Neural progenitor cell (in vitro differentiated cells): Measurements from ENCODE around the gene BFSP1. TPM values are rescaled to one million over a fixed set of nuclear protein-coding genes. Genes with fewer than 3 reads are reported as not detected.

Experiments
- DNase-seq: peaks from one replicate; pipeline ENCODE4 v3.0.0-alpha.2; 2016; ENCODE audit warnings: low spot score
- H2AFZ ChIP-seq: fragments of 200-600 bp; sonication (generic); replicated peaks from 2 replicates; pipeline ENCODE4 v1.6.1; 2016; ENCODE audit warnings: antibody characterized with exemption
- H3F3A ChIP-seq: fragments of 200-600 bp; sonication (generic); 2 replicates; pipeline ENCODE4 v1.6.1; 2016; ENCODE audit warnings: antibody characterized with exemption, low read depth
- H3K27ac ChIP-seq: fragments of 200-600 bp; sonication (generic); 2 replicates; pipeline ENCODE4 v1.5.1; 2016; ENCODE audit warnings: mild to moderate bottlenecking
- H3K27me3 ChIP-seq: fragments of 200-600 bp; sonication (generic); 2 replicates; pipeline ENCODE4 v1.6.1; 2016; ENCODE audit warnings: mild to moderate bottlenecking, moderate library complexity
- H3K36me3 ChIP-seq: fragments of 200-600 bp; sonication (generic); 2 replicates; pipeline ENCODE4 v1.5.1; 2016
- H3K4me1 ChIP-seq: fragments of 200-600 bp; sonication (generic); 2 replicates; pipeline ENCODE4 v1.6.1; 2016; ENCODE audit warnings: mixed run types
- H3K4me2 ChIP-seq: fragments of 200-600 bp; sonication (generic); 2 replicates; pipeline ENCODE4 v1.6.1; 2016
- H3K4me3 ChIP-seq: fragments of 200-600 bp; sonication (generic); 2 replicates; pipeline ENCODE4 v1.5.1; 2016
- H3K79me2 ChIP-seq: fragments of 200-600 bp; sonication (generic); 2 replicates; pipeline ENCODE4 v1.6.1; 2016; ENCODE audit warnings: low read depth
- H3K9ac ChIP-seq: fragments of 200-600 bp; sonication (generic); 2 replicates; pipeline ENCODE4 v1.6.1; 2016
- H3K9me3 ChIP-seq: fragments of 200-600 bp; sonication (generic); 2 replicates; pipeline ENCODE4 v1.5.1; 2016; ENCODE audit warnings: low read depth
- H4K20me1 ChIP-seq: fragments of 200-600 bp; sonication (generic); 2 replicates; pipeline ENCODE4 v1.6.1; 2016; ENCODE audit warnings: low read depth
- H3K27ac Mint-ChIP-seq: 3 replicates; pipeline ENCODE4 v1.8.0; 2021; ENCODE audit warnings: mixed read lengths
- H3K27me3 Mint-ChIP-seq: 2 replicates; pipeline ENCODE4 v1.8.0; 2022; ENCODE audit warnings: low read depth, mild to moderate bottlenecking, inconsistent platforms, moderate library complexity, mixed read lengths; ENCODE audit not compliant: insufficient read depth
- H3K36me3 Mint-ChIP-seq: 3 replicates; pipeline ENCODE4 v1.8.0; 2021; ENCODE audit warnings: mixed read lengths
- H3K4me1 Mint-ChIP-seq: 3 replicates; pipeline ENCODE4 v1.8.0; 2021; ENCODE audit warnings: mixed read lengths
- H3K4me3 Mint-ChIP-seq: 3 replicates; pipeline ENCODE4 v1.8.0; 2021; ENCODE audit warnings: mild to moderate bottlenecking, moderate library complexity, mixed read lengths
- H3K9me3 Mint-ChIP-seq: 3 replicates; pipeline ENCODE4 v1.8.0; 2020; ENCODE audit warnings: mixed read lengths
- CTCF ChIP-seq: fragments of 200-600 bp; sonication (generic); IDR thresholded peaks from 2 replicates; pipeline ENCODE4 v1.5.1; 2017; ENCODE audit warnings: antibody characterized with exemption, mild to moderate bottlenecking
- EZH2 ChIP-seq: fragments of 200-600 bp; sonication (generic); IDR thresholded peaks from 2 replicates; pipeline ENCODE4 v1.6.1; 2017; ENCODE audit warnings: antibody characterized with exemption, mild to moderate bottlenecking, moderate library complexity
- EZH2phosphoT487 ChIP-seq: fragments of 200-600 bp; sonication (generic); IDR thresholded peaks from 2 replicates; pipeline ENCODE4 v1.6.1; 2017; ENCODE audit warnings: antibody characterized with exemption
- total RNA-seq: library from RNA; depleted of rRNA; stranded (reverse); fragments of >200 nt; gene quantifications from 2 replicates; pipeline ENCODE4 v1.2.3, GENCODE V29; 2015; ENCODE audit warnings: low replicate concordance

BFSP1 gene
- total RNA-seq, 1 donor from 2014 or later, result not detected

GRCh38 chr20:17500271-17500670 is 30.9 kb downstream of the BFSP1 start:
- Histone ChIP-seq H3K27me3 (peaks cover 4% of the 10 kb centered on the region), H3K79me2 (no peaks in the 10 kb centered on the region), H3K27ac (no peak overlapping the region), H2AFZ (no peak overlapping the region), H3K9ac (no peak overlapping the region), H3K4me2 (no peak overlapping the region), H3F3A (no peaks in the 10 kb centered on the region), H3K9me3 (no peaks in the 10 kb centered on the region), H3K4me3 (no peak overlapping the region), H3K4me1 (no peaks in the 10 kb centered on the region), H3K36me3 (no peaks in the 10 kb centered on the region), H4K20me1 (no peaks in the 10 kb centered on the region)
- Mint-ChIP-seq H3K36me3 (no peaks in the 10 kb centered on the region), H3K4me1 (peaks cover 2% of the 10 kb centered on the region), H3K4me3 (no peak overlapping the region), H3K27ac (no peak overlapping the region), H3K27me3 (peaks cover 14% of the 10 kb centered on the region), H3K9me3 (no peaks in the 10 kb centered on the region)
- TF ChIP-seq EZH2phosphoT487 (no peak), CTCF (no peak), EZH2 (no peak)
- DNase-seq, result no peak

GRCh38 chr20:17499041-17499440 is 32.1 kb downstream of the BFSP1 start:
- H4K20me1 ChIP-seq, result no peaks in the 10 kb centered on the region

GRCh38 chr20:17498641-17499040 is 32.5 kb downstream of the BFSP1 start:
- no peaks in the 10 kb centered on the region for H4K20me1 ChIP-seq
- H3K4me2 ChIP-seq, result no peak overlapping the region
- no peaks in the 10 kb centered on the region for H3K9me3 ChIP-seq
- no peak for DNase-seq
- H3K36me3 Mint-ChIP-seq, result no peaks in the 10 kb centered on the region
- no peaks in the 10 kb centered on the region for H3K4me1 ChIP-seq
- no peak overlapping the region for H3K9ac ChIP-seq
- no peak for TF ChIP-seq CTCF
- no peak for TF ChIP-seq EZH2
- TF ChIP-seq EZH2phosphoT487, result no peak
- peaks cover 13% of the 10 kb centered on the region for H3K27me3 Mint-ChIP-seq
- no peak overlapping the region for H3K27ac ChIP-seq
- H3K27ac Mint-ChIP-seq, result no peak overlapping the region
- no peaks in the 10 kb centered on the region for H3K9me3 Mint-ChIP-seq
- no peaks in the 10 kb centered on the region for H3F3A ChIP-seq
- no peaks in the 10 kb centered on the region for H3K27me3 ChIP-seq
- no peak overlapping the region for H2AFZ ChIP-seq
- no peaks in the 10 kb centered on the region for H3K79me2 ChIP-seq
- no peak overlapping the region for H3K4me3 ChIP-seq
- no peaks in the 10 kb centered on the region for H3K4me1 Mint-ChIP-seq
- no peaks in the 10 kb centered on the region for H3K36me3 ChIP-seq
- H3K4me3 Mint-ChIP-seq, result no peak overlapping the region

More at GRCh38 chr20:17499041-17499440, 32.1 kb downstream of the BFSP1 start:
- H3K27me3 Mint-ChIP-seq, result peaks cover 14% of the 10 kb centered on the region
- no peaks in the 10 kb centered on the region for H3K27me3 ChIP-seq
- no peaks in the 10 kb centered on the region for H3K9me3 Mint-ChIP-seq
- no peak overlapping the region for H3K4me2 ChIP-seq
- no peak overlapping the region for H3K9ac ChIP-seq
- TF ChIP-seq CTCF (no peak), EZH2phosphoT487 (no peak), EZH2 (no peak)
- H3K4me1 ChIP-seq, result no peaks in the 10 kb centered on the region
- H3K79me2 ChIP-seq, result no peaks in the 10 kb centered on the region
- H3K36me3 Mint-ChIP-seq, result no peaks in the 10 kb centered on the region
- H3F3A ChIP-seq, result no peaks in the 10 kb centered on the region
- no peak for DNase-seq
- H3K4me3 ChIP-seq, result no peak overlapping the region
- no peak overlapping the region for H3K27ac ChIP-seq
- no peaks in the 10 kb centered on the region for H3K9me3 ChIP-seq
- no peak overlapping the region for H3K27ac Mint-ChIP-seq
- no peaks in the 10 kb centered on the region for H3K4me1 Mint-ChIP-seq
- H3K36me3 ChIP-seq, result no peaks in the 10 kb centered on the region
- no peak overlapping the region for H3K4me3 Mint-ChIP-seq
- H2AFZ ChIP-seq, result no peak overlapping the region
